NCI-H1694 treated with DMSO at 0.1 percent for 48 hours (cell line): ENCODE results near the gene GABRB1.
"Not testable (repeated sequence)": the region's sequence is repeated elsewhere in the genome, so short reads cannot be mapped to it uniquely, and the experiment has no call there.

Experiments used
- DNase-seq: peaks from one replicate; lab custom pipeline; 2025; lab: John Stamatoyannopoulos, UW

GABRB1 gene

DNA sequence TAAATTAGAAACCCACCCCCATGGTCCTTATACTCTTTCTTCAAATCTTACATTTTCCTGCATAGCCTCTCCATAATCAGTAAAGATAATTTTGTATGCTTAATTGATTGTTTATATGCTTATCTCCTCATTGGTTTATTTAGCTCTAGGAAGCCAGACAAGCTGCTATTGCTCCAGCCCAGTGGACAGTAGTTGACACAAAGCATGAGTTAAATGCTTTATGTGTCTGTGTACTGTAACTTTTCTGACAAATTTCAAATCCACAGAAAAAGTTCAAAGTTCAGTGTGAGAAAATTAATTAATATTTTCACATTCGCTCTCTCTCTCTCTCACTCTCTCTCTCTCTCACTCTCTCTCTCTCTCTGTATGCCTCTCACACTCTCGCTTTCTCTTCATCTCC lies 181.7 kb downstream of the GABRB1 start:
- no peak for DNase-seq

DNA sequence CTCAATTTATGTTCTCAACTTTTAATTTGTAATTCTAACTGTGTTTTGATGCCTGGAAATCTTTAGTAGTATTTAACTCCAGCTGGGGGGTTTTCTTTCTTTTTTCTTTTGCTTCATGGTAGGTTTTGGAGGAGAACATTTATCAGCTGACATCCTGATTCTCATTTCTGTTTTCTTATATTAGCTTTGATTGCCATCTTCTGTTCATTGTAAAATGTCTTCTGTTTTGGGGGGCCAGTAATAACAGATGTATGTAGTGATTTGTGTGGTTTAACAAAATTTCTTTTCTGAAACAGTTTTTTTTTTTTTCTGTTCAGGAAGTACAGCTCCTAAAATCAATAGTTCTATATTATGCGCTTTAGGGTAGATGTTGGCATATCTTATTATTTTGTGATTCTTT lies 182.2 kb downstream of the GABRB1 start:
- DNase-seq, result no peak

DNA sequence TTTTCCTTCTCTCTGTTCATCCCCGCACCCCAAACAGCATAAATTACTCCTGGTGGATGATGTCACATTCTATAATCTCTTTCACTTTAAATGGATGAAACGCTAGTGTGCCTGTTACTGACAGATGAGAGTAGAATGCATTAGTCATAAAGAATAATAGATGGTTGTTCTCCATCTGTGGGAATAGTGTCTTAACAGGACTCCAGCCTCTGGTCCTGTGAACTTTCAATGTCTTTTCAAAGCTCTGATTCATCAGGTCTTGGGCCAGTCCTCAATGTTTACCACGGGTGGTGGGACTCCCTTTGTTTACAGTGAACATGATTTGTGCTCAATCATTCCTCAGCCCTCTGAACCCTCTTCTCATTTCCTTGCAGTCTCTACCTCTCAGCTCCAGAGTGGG lies 182.6 kb downstream of the GABRB1 start:
- no peak for DNase-seq

DNA sequence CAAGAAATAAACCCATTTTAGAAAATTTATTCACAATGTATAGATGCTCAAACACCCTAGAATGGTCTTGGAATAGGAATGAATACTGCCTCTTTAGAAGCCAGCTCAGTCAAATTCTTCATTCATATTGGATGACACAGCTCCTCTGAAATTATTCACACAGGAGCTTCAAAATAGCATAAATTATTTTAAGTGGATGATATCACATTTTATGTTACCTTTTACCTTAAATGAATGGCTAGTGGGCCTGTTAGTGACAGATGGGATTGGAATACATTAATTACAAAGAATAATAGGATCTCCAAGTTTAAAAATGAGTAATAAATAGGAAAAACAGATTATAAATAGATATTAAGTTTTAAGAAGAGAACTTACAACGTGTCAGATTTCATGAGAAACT lies 184.4 kb downstream of the GABRB1 start:
- no peak for DNase-seq

DNA sequence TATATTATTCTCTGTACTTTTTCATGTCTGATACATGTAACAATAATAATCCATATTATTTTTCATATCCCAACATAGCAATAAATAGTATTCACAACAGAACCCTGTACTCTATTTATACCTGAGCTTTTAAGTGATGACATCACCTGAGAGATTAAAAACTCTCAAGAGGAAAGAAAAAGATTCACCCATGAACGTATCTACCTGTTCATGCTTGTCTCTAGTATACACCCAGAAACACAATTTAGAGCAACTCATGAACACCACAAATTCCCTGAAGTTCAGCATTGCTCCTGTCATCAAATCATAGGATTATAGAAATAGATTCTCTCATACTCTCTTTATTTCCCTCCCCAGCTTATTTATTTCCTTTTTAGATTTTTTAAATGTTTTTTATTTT lies 185.9 kb downstream of the GABRB1 start:
- DNase-seq, result no peak

DNA sequence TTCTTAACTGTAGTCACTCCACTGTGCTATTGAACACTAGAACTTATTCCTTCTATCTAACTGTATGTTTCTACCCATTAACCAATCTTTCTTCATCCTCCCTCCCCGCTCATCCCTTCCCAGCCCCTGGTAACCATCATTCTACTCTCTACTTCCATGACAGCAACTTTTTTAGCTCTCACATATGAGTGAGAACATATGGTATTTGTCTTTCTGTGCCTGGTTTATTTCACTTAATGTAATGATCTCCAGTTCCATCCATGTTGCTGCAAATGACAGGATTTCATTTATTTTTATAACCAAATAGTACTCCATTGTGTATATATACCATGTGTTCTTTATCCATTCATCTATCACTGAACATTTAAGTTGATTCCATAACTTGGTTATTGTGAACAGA lies 186.5 kb downstream of the GABRB1 start:
- no peak for DNase-seq

DNA sequence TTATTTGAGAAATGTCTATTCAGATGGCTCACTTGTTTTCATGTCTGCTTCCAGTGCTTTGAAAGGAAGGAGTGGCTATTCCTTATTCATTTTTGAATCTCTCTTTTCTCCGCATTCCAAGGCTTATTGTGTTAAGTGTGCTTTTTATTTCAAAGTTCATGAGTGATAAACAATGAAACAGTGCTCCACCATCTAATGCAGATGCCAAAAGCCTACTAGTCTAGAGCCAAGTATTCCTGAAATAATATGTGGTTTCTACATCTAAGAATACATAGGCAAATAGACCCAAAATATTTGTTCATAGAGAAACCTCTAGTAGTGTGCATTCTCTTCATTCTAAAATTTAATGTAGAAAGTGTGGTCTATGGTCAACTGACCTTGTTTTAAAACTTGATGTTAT lies 187.3 kb downstream of the GABRB1 start:
- no peak for DNase-seq

DNA sequence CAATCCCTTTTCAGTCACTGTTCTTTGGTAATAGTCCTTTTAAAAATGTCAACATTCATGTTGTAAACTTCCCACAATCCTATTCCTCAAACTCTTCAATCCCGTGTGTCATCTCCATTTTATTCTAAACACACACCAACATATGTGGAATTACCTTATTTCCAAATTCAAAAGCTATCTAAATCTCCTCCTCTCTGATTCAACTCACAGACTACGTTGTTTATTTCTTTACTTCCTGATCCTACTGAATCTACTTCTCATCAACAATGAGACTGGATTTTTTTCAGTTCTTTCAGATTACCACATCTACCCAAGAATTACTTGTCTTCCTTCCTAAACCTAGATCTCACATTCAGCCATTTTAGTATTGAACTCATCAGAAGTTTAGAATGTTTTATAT lies 188.2 kb downstream of the GABRB1 start:
- no peak for DNase-seq

DNA sequence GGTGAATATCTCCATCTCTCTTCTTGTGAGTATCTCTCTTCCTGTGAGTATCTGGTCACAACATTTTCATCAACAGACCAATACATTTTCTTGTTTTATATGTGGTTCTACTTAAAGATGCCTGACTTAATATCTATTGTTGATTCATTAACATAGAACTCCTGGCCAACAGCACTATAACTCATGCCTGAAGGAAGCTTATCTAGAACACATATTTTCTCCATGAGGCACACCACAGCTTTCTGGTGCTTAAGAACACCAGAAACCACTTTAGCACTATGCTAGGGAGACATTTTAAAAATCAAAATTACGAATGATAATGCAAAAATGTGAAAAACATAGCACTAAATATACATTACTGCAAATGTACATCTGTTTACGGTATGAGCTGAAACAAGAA lies 190.4 kb downstream of the GABRB1 start:
- no peak for DNase-seq

DNA sequence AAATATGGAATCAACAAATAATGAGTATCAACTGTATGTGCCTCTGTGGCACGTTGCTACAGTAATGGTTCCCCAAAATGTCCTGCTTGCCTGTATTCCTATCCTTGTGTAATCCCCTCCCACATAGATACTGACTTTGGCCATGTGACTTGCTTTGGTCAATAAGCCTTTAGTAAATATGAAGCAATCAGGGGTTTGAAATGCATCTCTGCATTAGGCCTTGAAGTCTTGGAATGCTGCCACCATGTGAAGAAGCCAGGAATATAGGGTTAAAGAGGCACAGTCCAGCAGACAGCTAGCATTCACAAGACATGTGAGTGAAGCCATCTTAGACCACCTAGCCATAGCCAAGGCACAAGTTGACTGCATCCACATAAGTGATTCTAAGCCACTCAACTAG lies 190.9 kb downstream of the GABRB1 start:
- no peak for DNase-seq

DNA sequence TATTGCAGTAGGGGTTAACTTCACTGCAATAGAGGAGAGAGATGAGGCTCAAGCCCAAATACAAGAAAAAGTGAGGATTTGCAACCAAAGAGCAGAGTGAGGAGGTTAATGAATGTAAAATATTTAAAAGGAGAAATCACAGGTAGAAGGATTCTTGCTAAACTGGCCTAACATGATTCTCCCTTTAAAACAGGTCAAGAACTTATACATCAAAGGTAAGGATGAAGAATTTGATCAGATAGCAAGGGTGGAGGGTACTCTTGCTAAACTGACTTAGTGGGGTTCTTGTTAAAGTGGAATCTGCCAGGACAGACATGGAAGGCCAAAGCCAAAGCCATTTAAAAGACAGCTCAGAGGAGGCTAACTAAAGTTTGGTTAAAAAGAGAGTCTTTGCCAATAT lies 193.0 kb downstream of the GABRB1 start:
- DNase-seq, result no peak

DNA sequence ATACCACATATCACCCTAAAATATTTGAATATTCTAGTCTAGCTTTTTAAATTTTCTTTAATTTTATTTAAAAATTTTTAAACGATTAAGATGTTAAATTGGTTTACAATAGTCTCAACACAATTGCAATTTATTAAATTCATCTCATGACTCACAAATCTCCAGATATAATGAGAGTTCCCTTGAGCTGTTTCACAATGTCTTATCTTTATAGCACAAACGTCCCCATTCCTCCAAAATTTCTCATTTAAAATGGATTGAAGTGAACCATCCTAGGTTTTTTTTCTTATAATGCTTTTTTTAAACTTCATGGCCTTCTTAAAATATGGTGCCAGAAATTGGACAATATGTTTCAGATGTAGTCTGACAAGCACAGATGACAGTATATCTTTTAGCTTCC lies 204.4 kb downstream of the GABRB1 start:
- no peak for DNase-seq

DNA sequence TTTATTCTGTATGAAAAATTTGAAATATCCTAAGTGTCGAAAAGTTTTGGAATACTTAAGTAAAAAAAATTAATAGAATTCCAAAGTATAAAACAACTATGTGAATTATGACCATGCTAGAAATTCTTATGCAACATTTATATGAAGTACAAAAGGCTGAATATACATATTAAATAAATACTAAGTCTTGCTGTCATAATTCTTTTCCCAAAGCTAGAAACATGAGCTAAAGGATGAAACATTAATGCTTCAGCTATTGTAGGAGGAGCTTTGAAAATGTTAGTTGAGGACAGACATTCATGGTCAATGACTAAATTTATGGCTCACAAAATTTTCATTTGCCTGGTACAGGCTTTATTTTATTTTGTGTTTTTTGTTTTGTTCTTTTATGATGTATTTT lies 207.3 kb downstream of the GABRB1 start:
- DNase-seq, result no peak

DNA sequence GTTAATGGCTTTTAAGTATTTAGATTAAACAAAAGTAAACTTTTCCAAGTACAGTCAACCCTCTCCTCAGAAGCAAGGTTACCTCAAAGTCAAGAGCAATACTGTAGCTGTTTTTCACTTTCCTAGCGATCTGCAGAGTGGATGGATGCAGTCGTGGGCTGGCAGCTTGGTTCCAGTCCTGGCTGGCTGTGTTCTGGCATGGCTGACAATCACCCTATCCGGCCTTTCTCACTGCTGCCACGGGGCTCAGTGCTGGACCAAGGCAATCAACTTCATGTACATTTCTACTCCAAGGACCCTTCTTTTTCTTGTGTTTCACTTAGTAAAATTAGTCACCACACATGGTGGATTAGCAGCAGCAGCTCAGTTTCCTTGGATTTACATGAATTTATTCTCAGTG lies 208.3 kb downstream of the GABRB1 start:
- DNase-seq, result no peak

DNA sequence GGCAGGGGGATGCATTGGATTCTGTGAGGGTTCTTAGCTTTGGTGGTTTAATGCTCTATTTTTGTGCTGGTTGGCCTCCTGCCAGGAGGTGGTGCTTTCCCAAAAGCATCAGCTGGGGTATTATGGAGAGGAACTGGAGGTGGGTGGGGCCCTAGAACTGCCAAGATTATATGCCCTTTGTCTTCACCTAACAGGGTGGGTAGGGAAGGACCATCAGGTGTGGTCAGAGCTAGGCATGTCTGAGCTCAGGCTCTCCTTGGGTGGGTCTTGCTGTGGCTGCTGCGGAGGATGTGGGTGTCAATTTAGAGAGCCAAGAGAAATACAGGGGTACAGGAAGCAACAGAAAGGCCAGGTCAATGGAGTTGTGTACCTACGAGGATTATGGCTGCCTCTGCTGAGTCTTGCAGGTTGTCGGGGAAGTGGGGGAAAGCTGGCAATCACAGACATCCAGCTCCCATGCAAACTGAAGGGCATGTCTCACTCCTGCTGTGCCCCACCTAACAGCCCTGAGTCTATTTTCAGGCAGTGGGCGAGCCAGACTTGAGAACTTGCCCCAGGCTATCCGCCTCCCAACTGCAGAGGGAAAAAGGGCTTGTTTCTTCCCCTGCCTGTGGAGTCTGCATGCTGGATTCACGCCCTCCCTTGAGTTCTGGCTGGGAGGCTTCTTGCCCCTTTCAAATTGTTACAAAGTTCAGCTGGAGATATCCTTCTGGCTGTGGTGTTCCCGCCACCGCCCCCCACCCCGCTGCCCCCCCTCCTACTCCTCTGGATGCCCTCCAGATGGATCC lies 220.2 kb downstream of the GABRB1 start:
- DNase-seq, result no peak

DNA sequence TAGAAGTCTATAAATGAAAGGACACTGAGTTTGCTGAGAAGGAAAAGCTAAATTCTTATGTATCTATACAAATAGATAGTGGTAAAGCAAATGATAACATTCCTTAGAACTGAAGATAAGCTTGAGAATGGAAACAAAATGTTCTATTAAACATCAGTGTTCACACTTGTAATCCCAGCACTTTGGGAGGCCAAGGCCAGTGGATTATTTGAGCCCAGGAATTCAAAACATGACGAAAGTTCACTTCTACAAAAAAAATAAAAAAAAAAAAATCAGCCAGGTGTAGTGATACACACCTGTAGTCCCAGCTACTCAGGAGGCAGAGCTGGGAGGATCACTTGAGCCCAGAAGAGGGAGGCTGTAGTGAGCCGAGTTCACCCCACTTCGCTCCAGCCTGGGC lies 232.4 kb downstream of the GABRB1 start:
- DNase-seq, result no peak

DNA sequence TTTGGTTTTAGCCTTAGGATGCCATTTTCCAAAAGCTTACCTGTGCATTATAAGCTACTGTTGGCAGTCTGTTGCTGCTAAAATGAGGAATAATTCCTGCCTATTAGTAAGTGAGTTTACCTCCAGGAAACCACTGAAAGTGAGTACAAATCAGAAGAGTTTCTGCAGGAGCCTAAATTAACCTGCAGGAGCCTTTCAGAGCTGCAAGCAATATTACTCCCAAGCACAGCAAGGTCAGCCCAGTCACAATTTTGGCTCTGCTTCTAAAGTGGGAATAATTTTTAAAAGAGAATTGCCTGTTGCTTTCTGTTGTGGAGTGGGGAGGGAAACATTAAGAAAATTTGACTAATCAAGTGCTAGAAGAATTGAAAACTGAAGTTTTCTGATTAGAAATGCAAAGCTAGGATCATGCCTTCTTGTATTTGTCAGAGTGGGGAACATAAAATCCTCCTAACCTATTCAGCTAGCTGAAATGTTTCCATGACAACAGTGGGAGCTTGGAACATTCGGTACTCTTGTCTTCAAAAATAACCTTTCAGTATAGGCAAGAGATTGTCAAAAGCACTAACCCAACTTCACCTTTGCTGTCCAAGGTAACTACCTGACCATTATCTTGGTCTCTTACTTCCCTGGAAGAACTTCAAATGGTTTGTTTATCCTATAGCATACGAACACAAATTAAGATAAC lies 239.0 kb downstream of the GABRB1 start:
- DNase-seq, result no peak

DNA sequence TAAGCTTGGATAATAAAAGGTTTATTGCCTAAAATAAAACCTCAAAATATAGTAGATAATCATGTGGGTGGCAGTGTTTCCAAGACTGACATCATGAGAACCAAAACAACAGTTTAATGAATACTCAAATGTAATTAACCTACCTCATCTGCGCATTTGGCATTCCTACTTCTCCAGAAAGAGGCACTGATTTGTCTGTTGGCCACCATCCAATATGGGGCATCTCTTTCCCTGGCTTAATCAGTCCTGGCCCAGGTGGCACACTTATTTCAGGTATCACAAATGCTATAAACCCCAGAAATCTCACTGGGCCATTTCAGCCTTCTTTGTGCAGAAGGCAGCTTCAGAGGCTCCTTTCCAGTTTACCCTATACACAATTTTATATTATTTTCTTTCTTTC lies 239.9 kb downstream of the GABRB1 start:
- DNase-seq, result no peak

DNA sequence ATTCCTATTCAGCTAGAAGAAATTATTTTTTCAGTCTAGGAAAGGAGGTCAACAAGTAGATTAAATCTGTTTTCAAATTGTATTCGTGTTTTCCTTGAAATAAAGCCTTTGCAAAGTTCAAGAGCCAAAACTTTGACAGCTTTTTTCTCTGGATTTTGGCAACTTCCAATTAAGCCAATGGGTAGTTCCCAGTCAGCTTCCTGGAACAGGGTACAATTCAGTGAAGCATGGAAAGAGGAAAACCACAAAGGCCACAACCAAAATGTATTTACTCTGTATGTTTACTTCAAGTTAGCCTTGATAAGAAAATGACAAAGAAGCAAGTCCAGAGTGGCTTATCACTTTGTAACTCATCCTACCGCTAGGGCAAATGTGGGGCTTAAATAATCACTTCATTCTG lies 243.5 kb downstream of the GABRB1 start:
- DNase-seq, result no peak

DNA sequence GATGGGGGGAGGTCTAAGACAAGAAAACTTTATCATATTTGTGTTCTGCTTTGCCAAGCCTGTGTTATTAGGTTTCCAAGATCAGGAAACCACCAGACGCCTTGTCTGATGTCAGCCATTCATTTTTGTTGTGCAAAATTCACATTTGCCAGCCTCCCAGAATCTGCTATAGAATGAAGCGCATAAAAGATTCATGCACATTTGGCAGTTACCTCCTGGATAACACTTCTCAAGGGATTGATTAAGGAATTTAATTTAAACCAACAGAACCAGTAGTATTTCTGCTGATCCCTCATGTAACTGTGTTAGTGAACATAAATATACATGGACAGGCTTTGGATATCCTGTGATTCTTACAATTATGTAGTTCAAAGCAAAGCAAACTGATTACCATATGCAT lies 244.2 kb downstream of the GABRB1 start:
- DNase-seq, result no peak

DNA sequence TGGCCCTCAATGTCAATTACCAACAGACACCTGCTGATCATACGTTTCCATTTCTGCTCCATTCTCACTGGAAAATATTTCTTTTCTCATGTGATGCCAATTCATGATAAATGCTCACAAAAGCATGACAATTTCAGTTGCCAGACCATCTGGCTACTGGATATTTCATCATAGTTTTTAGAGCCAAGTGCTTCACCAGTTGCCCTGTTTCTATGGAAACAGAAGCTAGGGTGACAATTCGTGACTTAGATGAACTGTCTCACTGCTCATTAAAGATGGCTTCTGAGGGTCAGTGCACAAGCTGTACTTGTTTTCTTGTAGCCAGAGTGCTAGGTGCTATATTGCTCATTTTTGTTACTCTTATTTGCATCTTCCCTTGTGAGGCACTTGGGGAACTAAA lies 247.3 kb downstream of the GABRB1 start:
- DNase-seq, result peak; percentile 92

DNA sequence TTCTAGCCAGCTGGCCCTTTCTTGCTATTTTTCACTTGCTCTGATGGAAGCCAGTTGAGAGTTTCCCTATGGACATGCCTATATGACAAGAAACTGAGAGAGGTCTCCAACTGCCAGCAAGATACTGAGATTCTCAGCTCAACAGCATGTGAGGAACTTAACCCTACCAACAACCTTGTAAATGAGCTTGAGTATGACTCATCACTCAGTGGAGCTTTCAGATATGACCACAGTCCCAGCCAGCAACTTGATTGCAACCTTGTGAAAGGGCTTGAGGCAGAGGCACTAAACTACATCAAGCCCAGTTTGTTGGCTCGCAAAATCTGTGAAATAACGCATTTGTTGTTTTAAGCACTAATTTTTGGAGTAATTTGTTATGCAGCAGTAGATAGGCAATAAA lies 256.4 kb downstream of the GABRB1 start:
- no peak for DNase-seq

DNA sequence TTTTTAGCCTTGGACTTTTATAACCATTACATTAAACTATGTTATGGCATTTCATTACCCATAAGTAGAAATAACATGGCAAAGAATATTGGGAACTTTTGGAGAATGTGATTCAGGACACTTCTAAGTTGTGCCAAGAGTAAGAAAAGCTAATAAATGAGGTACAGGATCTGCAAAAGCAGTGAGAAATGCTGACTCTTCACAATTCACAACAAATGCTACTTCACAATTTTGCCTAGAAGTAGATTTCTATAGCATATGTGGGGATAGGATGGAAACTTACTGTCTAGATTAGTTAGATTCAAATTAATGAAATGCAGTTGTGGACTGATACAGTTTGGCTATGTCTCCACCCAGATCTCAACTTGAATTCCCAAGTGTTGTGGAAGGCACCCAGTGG lies 258.4 kb downstream of the GABRB1 start:
- no peak for DNase-seq

DNA sequence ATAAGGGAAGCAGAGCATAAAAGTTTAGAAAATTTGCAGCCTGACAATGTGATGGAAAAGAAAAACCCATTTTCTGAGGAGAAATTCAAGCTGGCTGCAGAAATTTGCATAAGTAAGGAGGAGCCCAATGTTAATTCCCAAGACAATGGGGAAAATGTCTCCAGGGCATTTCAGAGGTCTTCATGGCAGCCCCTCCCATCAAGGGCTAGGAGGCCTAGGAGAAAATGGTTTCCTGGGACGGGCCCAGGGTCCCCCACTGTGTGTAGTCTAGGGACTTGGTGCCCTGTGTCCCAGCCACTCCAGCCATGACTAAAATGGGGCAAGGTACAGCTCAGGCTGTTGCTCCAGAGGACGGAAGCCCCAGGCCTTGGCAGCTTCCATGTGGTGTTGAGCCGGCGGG lies 259.5 kb downstream of the GABRB1 start:
- DNase-seq, result not testable (repeated sequence)
